HAP-1 (cell line): ENCODE data around the gene FAM32A.
"Not testable (repeated sequence)": the region's sequence is repeated elsewhere in the genome, so short reads cannot be mapped to it uniquely, and the experiment has no call there.

ENCODE experiments used
- DNase-seq, 2 experiments: peaks; one replicate each; pipeline ENCODE4 v3.0.0-alpha.2; 2016 to 2020; ENCODE audit warnings: low spot score in 2 of 2
- H3K27me3 ChIP-seq: fragments of 250-450 bp; sonication (Bioruptor Pico); 2 replicates; pipeline ENCODE4 v1.5.1; 2020; ENCODE audit warnings: low read depth, mild to moderate bottlenecking, moderate library complexity
- H3K36me3 ChIP-seq: fragments of 250-450 bp; sonication (Bioruptor Pico); replicated peaks from 2 replicates; pipeline ENCODE4 v1.5.1; 2020; ENCODE audit warnings: mild to moderate bottlenecking
- H3K4me1 ChIP-seq: fragments of 250-450 bp; sonication (Bioruptor Pico); 2 replicates; pipeline ENCODE4 v1.5.1; 2020; ENCODE audit warnings: mild to moderate bottlenecking
- H3K4me3 ChIP-seq: fragments of 250-450 bp; sonication (Bioruptor Pico); 2 replicates; pipeline ENCODE4 v1.5.1; 2020; ENCODE audit warnings: mild to moderate bottlenecking, moderate library complexity
- H3K9me3 ChIP-seq: fragments of 250-450 bp; sonication (Bioruptor Pico); 2 replicates; pipeline ENCODE4 v1.5.1; 2020; ENCODE audit warnings: mild to moderate bottlenecking, moderate library complexity
- in situ Hi-C: fragments of 300-500 bp; cut with MboI; formaldehyde crosslinking; loops from 3 replicates; pipeline ENCODE4 v1.14.3; 2020; ENCODE audit warnings: low sequenced_read_pairs, inconsistent platforms, mixed read lengths

FAM32A gene

DNA sequence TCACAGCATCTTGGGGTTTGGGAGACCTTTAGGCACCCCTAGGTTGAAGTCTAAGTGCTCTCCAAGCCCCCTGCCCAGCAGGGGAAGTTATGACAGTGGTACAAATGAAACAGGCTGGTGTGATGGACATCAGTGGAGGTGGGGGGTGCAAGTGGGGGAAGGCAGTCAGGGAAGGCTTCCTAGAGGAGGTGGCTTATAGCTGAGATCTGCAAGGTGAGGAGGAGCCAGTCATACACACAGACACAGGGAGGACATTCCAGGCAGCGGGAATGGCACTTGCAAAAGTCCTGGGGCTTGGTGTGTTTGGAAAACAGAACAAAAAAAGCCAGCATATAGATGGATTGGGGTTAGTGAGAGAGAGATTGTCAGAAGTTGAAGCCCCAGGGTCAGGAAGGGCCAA, 30.1 kb upstream of the FAM32A start:
- Histone ChIP-seq H3K36me3 (no peaks in the 10 kb centered on the region), H3K27me3 (no peaks in the 10 kb centered on the region), H3K4me3 (no peak overlapping the region), H3K4me1 (no peaks in the 10 kb centered on the region), H3K9me3 (no peaks in the 10 kb centered on the region)
- no peak for DNase-seq
- in situ Hi-C loops, result no loop called here

DNA sequence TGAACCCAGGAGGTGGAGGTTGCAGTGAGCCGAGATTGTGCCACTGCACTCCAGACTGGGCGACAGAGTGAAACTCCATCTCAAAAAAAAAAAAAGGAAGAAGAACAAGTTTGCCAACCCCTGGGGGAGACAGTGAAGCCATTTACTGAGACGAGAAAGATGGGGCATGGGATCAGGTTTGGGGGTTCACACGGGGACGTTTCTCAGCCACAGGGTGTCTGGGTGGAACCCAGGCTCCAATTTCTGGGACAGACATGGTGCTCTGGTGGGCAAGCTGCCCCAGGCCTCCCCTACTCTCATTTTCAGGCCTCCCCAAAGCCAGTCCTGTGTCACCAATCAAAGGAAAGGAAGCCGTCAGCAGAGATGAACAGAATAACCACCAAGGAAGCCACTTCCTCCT, 28.3 kb upstream of the FAM32A start:
- Histone ChIP-seq H3K9me3 (no peaks in the 10 kb centered on the region), H3K36me3 (no peaks in the 10 kb centered on the region), H3K27me3 (no peaks in the 10 kb centered on the region), H3K4me3 (no peak overlapping the region), H3K4me1 (no peaks in the 10 kb centered on the region)
- no peak for DNase-seq
- in situ Hi-C loops, result no loop called here

DNA sequence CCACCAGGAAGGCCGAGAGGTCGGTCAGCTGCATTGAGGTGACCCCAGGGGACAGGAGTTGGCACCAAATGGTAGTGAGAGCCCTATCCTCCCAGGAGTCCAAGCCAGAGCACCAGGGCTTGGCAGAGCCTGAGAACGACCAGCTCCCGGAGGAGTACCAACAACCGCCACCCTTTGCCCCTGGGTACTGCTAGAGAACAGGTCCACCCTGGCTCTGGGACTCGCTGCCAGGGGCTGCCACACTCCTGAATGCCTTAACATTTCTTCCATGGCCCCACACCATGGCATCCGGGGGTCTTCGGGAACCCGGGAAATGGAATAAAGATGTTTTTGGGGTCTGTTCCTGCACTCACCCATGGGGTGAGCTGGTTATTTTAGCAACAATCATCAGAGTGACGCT, 27.6 kb upstream of the FAM32A start:
- no peak for DNase-seq
- H3K27me3 ChIP-seq, result no peaks in the 10 kb centered on the region
- H3K4me1 ChIP-seq, result no peaks in the 10 kb centered on the region
- no peak overlapping the region for H3K4me3 ChIP-seq
- no peaks in the 10 kb centered on the region for H3K36me3 ChIP-seq
- in situ Hi-C loops, result no loop called here
- no peaks in the 10 kb centered on the region for H3K9me3 ChIP-seq

DNA sequence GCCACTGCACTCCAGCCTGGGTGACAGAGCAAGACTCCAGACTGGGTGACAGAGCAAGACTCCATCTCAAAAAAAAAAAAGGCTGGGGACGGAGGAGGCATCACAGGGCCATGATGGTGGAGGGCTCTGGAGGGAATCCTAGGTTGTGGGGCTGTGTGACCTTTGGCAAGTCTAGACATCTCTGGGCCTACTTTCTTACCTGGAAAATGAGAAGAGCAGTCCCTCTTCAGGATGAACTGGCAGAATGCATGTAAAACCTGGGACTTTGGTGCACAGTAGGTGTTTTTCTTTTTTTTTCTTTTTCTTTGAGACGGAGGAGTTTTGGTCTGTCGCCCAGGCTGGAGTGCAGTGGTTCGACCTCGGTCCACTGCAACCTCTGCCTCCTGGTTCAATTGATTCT, 25.6 kb upstream of the FAM32A start:
- no peak for DNase-seq
- H3K27me3 ChIP-seq, result no peaks in the 10 kb centered on the region
- in situ Hi-C loops, result no loop called here
- no peak overlapping the region for H3K4me3 ChIP-seq
- no peaks in the 10 kb centered on the region for H3K4me1 ChIP-seq
- no peaks in the 10 kb centered on the region for H3K36me3 ChIP-seq
- H3K9me3 ChIP-seq, result no peaks in the 10 kb centered on the region

DNA sequence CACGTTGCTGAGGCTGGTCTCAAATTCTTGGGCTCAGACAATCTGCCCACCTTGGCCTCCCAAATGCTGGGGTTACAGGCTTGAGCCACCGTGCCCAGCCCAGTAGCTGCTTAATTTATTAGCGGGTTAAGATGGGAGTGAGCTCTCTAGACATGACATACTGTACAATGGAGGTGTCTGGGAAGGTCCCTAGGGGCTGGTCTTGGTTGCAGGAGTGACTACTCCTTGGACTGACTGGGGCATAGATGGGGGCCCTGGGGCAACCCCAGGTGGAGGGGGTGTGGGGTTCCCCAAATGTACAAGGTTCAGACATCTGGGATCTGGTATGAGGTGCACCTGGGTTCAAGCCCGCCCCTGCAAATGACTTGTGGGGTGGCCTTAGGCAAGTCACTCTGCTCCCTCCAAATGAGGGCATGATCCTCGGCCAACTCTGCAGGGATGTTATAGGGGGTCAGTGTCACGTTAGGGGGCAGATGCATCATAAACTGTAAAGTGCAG, 24.7 kb upstream of the FAM32A start:
- H3K4me3 ChIP-seq, result no peak overlapping the region
- H3K4me1 ChIP-seq, result no peaks in the 10 kb centered on the region
- H3K36me3 ChIP-seq, result no peaks in the 10 kb centered on the region
- no peaks in the 10 kb centered on the region for H3K27me3 ChIP-seq
- in situ Hi-C loops, result no loop called here
- no peak for DNase-seq
- no peaks in the 10 kb centered on the region for H3K9me3 ChIP-seq

DNA sequence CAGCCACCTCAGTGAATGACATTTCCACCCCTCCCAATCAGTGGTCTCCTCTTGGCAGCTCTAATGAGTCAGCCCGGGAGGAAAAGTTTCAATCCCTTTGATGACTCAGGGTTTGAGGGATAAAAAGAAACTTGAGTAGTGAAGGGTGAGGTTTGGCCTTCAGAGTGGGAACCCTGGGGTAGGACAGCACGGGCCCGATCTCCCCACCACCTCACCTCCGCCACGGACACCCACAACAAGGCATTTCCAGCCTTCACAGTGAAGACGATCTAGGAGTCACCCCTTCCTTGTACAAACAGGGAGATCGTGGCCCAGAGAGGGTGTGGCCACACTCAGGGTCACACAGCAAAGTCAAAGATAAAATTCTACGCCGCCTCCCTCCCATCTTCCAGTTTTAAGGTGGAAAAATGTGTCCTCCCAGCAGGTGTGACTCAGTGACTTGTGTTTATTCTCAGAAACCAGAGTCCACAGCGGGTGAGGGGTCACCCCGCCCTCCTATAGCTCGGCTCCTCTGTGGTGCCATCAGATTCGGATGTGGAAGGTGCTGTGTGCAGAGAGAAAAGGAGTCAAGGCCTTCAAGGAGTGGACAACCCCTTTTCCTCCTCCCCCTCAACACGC, 24.2 kb upstream of the FAM32A start:
- no peak for DNase-seq
- Histone ChIP-seq H3K9me3 (no peaks in the 10 kb centered on the region), H3K4me1 (no peaks in the 10 kb centered on the region), H3K4me3 (no peak overlapping the region), H3K27me3 (no peaks in the 10 kb centered on the region), H3K36me3 (no peaks in the 10 kb centered on the region)
- in situ Hi-C loops, result no loop called here

DNA sequence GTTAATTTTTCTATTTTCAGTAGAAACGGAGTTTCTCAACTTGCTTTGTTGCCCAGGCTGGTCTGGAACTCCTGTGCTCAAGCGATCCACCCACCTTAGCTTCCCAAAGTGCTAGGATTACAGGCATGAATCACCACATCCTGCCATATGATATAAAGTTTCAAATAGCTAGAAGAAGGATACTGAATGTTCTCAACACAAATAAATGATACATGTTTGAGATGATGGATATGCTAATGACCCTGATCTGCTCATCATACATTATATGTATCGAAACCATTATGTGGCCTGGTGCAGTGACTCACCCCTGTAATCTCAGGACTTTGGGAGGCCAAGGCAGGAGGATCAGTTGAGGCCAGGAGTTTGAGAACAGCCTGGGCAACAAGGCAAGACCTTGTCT, 23.4 kb upstream of the FAM32A start:
- no peaks in the 10 kb centered on the region for H3K36me3 ChIP-seq
- no peaks in the 10 kb centered on the region for H3K9me3 ChIP-seq
- H3K4me3 ChIP-seq, result no peak overlapping the region
- no peak for DNase-seq
- no peaks in the 10 kb centered on the region for H3K4me1 ChIP-seq
- no peaks in the 10 kb centered on the region for H3K27me3 ChIP-seq
- in situ Hi-C loops, result no loop called here

DNA sequence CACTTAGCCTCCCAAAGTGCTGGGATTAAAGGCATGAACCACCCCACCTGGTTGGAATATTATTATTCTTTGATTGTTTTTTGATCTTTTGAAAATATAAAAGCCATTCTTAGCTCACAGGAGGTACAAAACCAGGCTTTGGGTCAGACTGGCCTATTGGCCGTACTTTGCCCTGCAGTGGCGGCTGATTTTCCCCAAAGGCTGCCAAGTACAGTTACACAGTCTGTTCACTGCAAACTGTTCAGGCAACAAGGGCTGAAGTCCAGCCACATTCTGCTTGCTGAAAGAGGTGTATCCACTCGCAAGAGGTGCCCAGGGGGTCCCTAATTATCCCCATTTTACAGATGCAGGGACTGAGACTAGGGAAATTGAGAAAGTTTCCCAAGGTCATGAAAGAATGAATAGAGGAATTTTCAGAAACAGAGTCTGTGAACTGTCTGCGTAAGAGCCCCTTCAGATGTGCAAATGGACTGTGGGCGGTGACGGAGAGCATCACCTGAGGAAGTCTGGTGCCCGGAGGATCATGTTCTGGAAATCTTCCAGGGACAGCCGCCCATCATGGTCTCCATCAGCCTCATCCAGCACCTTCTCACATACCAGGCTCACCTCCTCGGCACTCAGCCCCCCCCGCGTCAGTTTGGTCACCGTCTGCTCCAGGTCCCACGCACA, 20.9 kb upstream of the FAM32A start:
- H3K4me1 ChIP-seq, result no peaks in the 10 kb centered on the region; the same call in 1 of the 2 replicates
- in situ Hi-C loops, result no loop called here
- no peaks in the 10 kb centered on the region for H3K27me3 ChIP-seq
- H3K9me3 ChIP-seq, result no peaks in the 10 kb centered on the region
- no peak for DNase-seq
- H3K4me3 ChIP-seq, result no peak overlapping the region
- no peaks in the 10 kb centered on the region for H3K36me3 ChIP-seq

DNA sequence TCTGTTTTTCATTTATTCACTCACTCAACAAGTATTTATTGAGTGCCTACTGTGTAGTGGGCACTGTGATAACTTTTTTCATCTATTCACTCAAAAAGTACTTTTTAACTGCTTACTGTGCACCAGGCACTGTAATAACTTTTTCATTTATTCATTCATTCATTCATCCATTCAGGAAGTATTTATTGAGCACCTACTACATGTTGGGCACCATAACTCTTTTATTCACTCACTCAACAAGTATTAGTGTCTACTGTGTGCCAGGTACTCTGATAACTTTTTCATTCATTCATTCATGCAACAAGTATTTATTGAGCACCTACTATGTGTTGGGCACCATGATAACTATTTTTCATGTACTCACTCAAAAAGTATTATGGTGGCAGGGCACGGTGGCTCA, 18.8 kb upstream of the FAM32A start:
- in situ Hi-C loops, result no loop called here
- H3K4me1 ChIP-seq, result no peaks in the 10 kb centered on the region; the same call in 1 of the 2 replicates

DNA sequence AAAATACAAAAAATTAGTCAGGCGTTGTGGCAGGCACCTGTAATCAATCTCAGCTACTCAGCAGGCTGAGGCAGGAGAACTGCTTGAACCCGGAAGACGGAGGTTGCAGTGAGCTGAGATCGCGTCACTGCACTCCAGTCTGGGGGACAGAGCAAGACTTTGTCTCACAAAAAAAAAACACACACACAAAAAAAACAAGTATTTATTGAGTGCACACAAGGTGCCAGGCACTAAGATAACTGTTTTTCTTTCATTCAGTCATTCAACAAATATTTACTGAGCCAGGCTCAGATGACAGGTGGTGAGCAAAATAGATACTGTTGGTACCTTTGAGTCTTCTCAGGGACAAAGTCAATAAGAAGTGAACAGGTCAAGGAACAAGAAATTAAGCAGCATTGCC, 18.2 kb upstream of the FAM32A start:
- H3K36me3 ChIP-seq, result no peaks in the 10 kb centered on the region
- H3K4me3 ChIP-seq, result no peak overlapping the region
- no peaks in the 10 kb centered on the region for H3K27me3 ChIP-seq
- DNase-seq, result no peak
- H3K9me3 ChIP-seq, result no peaks in the 10 kb centered on the region
- H3K4me1 ChIP-seq, result no peaks in the 10 kb centered on the region; the same call in 1 of the 2 replicates
- in situ Hi-C loops, result no loop called here

More for the DNA sequence above, 18.8 kb upstream of the FAM32A start:
- Histone ChIP-seq H3K9me3 (no peaks in the 10 kb centered on the region), H3K27me3 (no peaks in the 10 kb centered on the region), H3K36me3 (no peaks in the 10 kb centered on the region), H3K4me3 (no peak overlapping the region)
- no peak for DNase-seq

DNA sequence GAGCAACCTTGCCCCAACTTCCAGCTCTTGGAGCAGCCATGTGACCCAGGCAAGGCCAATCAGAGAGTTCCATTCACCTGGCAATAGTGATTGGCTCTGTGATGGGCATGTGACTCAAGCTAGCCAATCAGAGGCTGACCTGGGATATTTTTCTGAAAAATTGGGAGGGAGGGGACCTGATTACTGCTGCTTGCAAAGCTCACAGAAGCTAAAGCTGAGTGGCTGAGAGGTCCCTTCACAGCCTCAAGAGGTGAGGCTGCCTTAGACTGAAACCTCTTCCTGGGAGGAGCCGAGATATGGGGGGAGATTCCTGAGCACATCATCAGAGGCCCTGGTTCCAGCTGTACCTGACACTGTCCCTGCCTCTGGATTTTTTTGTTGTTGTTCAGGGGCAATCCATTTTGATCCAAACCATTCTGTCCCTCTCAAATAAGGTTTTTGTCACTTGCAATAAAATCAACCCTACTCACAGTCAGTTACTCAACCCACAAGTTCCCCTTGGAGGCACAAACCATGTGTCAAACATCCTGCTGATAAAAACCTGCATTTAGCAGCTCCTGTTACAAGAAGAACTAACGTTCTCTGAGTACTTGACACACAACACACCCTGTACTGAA, 16.6 kb upstream of the FAM32A start:
- H3K27me3 ChIP-seq, result no peaks in the 10 kb centered on the region
- no peak overlapping the region for H3K4me3 ChIP-seq
- peak in 1 of 2 experiments; percentile 27 for DNase-seq
- no peaks in the 10 kb centered on the region for H3K36me3 ChIP-seq
- H3K9me3 ChIP-seq, result no peaks in the 10 kb centered on the region
- H3K4me1 ChIP-seq, result no peaks in the 10 kb centered on the region; the same call in 1 of the 2 replicates
- in situ Hi-C loops, result no loop called here

DNA sequence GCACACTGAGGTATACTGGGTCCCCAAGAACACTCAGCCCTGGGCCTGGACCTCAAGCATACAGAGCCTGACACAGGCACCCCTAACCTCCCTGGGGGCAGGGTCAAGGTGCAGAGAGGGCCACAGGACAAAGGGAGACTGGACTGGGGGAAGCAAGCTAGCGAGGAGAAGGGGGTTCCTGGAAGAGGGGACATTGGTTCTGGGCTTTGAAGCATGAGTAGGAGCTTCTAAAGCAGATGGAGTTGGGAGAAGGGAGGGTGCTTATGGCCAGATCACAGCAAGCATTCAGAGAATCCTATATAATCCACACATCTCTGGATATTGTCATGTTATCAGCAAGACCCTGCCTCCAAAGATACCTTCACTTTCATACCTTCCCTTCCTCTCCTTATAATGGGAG, 15.1 kb upstream of the FAM32A start:
- in situ Hi-C loops, result loop anchor here (10.0 kb wide), 1 partner anchor 545 kb away; no protein-coding TSS in a partner anchor

DNA sequence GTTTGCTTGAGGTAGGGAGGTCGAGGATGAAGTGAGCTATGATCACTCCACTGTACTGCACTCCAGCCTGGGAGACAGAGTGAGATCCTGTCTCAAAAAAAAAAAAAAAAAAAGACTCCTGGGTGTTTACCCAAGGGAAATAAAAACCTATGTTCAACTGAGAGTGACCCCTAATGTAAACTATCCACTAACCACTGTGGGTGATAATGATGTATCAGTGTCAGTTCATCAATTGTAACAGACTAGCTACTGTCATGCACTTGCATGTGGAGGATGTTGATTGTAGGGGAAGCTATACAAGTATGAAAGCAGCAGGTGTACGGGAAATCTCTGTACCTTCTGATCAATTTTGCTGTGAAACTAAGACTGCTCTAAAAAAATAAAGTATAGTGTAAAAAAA, 9.3 kb upstream of the FAM32A start:
- in situ Hi-C loops, result loop anchor here (10.0 kb wide), 1 partner anchor 551 kb away; no protein-coding TSS in a partner anchor
- H3K36me3 ChIP-seq, result no peaks in the 10 kb centered on the region
- no peaks in the 10 kb centered on the region for H3K9me3 ChIP-seq
- no peaks in the 10 kb centered on the region for H3K4me1 ChIP-seq
- no peaks in the 10 kb centered on the region for H3K27me3 ChIP-seq
- no peak for DNase-seq
- no peak overlapping the region for H3K4me3 ChIP-seq

More for the DNA sequence above, 15.1 kb upstream of the FAM32A start:
- no peaks in the 10 kb centered on the region for H3K9me3 ChIP-seq
- H3K27me3 ChIP-seq, result no peaks in the 10 kb centered on the region
- no peaks in the 10 kb centered on the region; the same call in 1 of the 2 replicates for H3K4me1 ChIP-seq
- H3K4me3 ChIP-seq, result no peak overlapping the region
- DNase-seq, result no peak
- H3K36me3 ChIP-seq, result no peaks in the 10 kb centered on the region

DNA sequence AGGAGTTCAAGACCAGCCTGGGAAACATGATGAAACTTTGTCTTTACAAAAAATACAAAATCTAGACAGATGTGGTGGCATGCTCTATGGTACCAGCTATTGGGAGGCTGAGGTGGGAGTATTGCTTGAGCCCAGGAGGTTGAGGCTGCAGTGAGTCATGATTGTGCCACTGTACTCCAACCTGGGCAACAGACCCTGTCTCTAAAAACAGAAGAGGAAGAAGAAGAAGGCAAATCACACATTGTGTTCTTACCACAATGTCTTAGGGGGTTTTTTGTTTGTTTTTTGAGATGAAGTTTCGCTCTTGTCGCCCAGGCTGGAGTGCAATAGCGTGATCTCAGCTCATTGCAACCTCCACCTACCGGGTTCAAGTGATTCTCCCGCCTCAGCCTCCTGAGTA, 6.3 kb upstream of the FAM32A start:
- not testable (repeated sequence) for H3K4me3 ChIP-seq, H3K36me3 ChIP-seq, H3K27me3 ChIP-seq, DNase-seq, H3K4me1 ChIP-seq, H3K9me3 ChIP-seq
- in situ Hi-C loops, result loop anchor here (10.0 kb wide), 1 partner anchor 554 kb away; no protein-coding TSS in a partner anchor
